Measurements from ENCODE around the gene ACER2.

- TF ChIP-seq CTCF (IDR thresholded peaks at IDR 0.05) (no peak), ZFX (IDR thresholded peaks at IDR 0.05; ENCODE audit: borderline replicate concordance) (no peak)
Observed at GRCh38 chr9:19378164-19378563, 30.6 kb upstream of the ACER2 start.

All from 22Rv1 (cell line).